Activated CD8-positive, alpha-beta memory T cell treated with anti-CD3 and anti-CD28 coated beads for 4 hours (primary cell): ENCODE measurements around the gene NLRP14.

Source experiments
- DNase-seq, 2 donors: peaks; one replicate each; pipeline ENCODE4 v3.0.0-alpha.2; 2020; ENCODE audit warnings: low read depth in 2 of 2

NLRP14 gene, protein sequence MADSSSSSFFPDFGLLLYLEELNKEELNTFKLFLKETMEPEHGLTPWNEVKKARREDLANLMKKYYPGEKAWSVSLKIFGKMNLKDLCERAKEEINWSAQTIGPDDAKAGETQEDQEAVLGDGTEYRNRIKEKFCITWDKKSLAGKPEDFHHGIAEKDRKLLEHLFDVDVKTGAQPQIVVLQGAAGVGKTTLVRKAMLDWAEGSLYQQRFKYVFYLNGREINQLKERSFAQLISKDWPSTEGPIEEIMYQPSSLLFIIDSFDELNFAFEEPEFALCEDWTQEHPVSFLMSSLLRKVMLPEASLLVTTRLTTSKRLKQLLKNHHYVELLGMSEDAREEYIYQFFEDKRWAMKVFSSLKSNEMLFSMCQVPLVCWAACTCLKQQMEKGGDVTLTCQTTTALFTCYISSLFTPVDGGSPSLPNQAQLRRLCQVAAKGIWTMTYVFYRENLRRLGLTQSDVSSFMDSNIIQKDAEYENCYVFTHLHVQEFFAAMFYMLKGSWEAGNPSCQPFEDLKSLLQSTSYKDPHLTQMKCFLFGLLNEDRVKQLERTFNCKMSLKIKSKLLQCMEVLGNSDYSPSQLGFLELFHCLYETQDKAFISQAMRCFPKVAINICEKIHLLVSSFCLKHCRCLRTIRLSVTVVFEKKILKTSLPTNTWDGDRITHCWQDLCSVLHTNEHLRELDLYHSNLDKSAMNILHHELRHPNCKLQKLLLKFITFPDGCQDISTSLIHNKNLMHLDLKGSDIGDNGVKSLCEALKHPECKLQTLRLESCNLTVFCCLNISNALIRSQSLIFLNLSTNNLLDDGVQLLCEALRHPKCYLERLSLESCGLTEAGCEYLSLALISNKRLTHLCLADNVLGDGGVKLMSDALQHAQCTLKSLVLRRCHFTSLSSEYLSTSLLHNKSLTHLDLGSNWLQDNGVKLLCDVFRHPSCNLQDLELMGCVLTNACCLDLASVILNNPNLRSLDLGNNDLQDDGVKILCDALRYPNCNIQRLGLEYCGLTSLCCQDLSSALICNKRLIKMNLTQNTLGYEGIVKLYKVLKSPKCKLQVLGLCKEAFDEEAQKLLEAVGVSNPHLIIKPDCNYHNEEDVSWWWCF

DNA sequence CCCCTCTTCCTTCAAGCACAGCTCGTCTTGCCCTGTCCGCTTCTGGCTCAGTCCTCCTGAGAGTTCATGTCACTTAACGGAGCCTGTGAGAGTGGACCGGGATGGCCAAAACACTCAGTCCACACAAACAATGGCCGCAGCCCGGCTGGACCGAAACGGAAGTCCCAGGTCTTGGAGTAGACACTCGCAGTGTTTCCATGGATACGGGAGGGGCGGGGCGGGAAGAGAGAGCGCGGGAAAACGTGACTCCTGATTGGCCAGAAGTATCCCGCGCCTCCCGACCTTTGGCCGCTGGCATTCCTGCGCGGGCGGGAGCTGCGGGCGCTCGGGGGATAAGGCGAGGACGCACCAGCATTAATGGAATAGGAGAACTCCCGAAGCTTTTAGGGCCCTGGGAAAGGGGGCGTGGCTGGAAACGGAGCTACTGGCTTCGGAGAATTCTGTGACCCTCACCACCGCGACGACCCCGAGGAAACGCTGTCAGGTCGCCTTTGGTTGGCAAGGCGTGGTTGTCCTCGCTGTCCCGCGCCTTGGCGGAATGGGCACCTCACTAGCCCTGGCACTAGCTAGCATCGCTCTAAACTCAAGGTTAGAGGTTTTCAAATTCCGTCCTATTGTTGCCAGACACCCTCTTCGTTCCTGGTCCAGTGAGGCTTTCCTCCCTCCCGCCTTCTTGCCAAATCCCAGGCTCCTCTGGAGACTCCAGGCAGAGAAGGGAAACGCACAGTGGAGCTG lies at the start of gene NLRP14, which contains the start of gene ZNF214:
TSS of gene NLRP14 (plus strand) at position 297 of the 735 bp plus-strand sequence. CDS start 18,108 bp downstream, outside the sequence.
TSS of gene ZNF214 (minus strand) at position 164 of the 735 bp plus-strand sequence. CDS start 17,511 bp downstream, outside the sequence.
- no peak for DNase-seq

DNA sequence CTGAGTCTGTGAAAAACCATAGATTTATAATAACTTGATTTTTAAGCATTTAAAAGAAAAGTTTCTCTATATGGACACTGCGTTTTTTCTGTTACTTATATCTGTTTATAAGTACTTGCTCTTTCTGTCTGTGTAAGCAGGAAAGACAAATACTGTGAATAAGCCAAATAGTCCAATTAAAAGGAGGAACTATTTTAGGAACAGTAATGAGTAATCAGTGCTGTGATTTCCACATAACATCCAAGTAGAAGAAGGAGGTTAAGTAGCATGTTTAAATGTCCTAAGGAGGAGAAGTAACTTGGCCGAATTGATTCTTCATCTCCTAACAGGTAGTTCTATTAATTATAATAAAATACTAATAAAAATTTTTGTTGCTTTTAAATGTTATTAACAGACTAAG lies 40.9 kb upstream of the NLRP14 start:
- DNase-seq = no peak

DNA sequence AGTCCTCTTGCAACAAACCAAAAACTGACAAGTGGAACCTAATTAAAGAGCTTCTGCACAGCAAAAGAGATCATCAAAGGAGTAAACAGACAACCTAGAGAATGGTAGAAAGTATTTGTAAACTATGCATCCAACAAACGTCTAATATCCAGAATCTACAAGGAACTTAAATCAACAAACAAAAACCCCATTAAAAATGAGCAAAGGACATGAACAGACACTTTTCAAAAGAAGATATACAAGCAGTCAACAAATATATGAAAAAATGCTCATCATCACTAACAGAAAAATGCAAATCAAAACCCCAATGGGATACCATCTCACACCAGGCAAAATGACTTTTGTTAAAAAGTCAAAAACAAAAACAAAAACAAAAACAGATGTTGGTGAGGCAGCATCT lies 33.8 kb upstream of the NLRP14 start:
- no peak for DNase-seq

DNA sequence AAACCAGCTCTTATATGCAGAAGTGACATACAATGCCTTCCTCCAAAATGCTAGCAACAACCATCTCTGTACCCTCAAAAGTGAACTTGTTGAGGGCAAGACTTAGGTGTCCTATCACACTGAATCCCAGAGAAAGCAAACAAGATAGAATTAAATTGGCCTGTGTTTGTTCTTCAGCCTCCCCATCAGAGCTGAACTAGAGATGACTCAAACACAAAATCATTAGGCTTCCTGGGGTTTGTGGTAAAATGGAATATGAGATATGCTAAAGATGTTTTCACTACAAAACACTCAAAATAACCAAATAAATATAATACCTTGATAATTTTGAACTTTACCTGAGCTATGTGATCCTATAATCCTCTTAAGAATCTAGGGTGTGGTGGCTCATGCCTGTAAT lies 31.8 kb upstream of the NLRP14 start:
- DNase-seq = no peak

DNA sequence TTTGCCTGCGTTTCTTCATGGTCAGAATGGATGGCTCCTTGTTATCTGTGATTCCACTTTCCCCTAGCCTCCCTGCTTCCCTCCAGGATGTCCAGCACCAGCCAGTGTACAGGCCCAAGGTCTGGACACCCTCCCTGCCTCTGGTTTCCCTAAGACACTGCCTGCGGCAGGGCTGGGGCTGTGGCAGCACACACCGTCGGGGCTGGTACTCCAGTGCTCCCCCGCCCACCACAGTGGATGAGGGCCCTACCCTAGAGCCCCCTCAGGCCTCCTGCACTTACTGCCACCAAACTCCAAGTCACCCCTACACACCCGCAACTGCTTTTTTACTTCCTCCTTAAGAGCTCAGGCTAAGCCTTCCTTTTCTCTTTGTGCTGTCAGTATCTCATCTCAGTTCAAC lies 29.1 kb upstream of the NLRP14 start:
- DNase-seq = no peak

DNA sequence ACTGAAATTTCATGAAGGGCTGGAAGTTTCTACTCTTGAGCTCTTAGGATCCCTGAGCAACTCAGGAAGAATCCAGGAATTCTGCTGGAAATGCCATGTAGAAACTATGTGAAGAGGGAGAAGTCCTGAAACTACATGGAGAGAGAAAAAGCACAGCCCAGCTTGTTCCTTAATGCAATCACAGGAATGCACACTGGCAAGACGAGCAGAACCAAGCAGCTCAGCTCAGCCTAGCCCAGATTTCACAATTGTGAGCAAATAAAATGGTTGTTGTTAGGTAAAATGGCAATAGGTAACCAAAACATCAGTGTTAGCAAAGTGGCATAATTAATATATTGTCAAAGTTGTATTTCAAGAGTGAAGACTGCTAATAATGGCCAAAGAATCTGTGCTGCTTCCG lies 28.3 kb upstream of the NLRP14 start:
- DNase-seq = no peak

DNA sequence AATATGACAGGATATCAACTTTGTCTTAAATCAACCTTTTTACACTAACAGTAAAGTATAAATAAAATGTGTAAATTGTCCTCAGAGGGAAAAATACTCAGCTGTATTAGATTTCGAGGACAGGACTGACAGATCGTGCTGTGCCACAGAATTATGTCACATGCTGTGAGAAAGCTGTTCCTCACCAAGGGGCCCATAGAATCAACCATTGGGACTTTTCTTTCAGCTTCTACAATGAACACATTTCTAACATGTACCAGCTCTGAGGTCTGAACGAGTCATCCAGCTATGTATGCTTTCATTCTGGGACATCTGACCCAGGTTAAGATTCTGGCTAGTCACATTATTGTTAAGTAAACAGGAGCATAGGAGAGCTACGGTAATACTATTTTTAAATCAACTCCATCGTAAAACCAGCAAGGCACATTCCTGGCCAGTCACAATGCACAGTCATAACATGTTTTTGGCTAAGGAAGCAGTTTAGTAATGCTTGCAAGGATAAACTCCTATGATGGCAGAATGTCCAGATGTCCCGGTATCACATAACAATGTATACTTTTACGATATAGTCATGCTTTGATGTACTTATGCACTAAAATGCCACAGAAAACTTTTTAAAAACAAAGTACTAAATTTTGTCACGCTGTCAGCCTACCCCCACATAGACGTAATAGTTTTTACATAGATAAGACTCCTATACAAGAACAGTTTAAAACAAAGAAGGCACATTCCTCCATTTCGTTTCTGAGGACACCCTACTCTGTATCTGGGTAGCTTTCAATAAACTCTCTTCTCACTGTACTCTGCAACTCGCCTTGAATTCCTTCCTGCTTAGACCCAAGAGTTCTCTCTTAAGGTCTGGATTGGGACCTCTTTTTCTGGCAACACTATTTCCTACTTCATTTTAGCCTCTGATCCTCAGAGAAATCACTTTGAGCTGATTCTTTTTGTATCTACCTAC lies 27.5 kb upstream of the NLRP14 start:
- DNase-seq = no peak

DNA sequence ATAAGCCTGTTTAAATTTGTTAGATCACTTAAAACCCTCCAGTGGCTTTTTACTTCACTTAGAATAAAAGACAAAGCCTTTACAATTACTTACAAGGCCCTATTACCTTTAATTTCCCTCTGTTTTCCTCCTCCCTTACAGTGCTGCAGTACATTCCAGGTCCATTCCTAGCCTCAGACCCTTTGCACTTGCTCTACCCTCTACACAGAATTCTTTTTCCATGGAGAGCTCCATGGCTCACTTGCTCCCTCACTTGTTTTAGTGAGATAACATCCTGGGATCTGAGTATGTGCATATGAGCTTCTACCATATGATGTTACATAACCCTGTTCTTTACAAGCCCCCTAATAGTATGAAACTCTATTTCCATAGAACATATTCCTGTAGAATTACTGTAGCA lies 24.6 kb upstream of the NLRP14 start:
- DNase-seq = no peak

DNA sequence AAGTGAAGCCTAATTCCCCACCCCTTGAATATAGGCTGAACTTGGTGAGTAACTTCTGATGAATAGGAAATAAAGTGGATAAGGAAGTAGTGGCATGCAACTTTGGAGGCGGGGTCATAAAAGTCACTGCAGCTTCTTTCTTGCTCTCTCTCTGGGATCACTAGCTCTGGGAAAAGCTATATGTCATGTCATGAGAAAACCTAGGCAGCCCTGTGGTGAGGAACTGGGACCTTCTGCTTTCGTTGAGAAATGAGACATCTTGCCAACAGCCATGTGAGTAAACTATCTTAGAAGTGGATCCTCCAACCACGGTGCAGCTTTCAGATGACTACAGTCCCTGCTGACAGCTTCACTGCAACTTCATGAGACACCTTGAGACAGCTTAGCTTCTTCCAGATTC lies 15.8 kb upstream of the NLRP14 start:
- no peak for DNase-seq

DNA sequence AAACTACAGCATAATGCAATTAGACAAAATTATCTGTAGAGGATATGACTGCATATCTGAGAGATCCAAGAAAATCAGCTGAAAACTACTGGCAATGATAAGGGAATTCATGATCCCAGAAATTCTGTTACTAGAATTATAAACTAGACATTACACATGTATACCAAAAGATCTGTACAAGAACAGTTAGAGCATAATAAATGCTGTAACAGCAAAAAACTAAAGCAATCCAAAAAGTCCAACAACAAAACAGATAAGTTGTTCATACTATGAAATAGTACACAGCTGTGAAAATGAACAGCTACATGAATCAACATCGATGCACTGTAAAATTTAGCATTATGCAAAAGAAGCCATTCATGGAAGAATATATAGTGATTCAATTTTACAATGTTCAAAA lies 6.2 kb upstream of the NLRP14 start:
- no peak for DNase-seq

DNA sequence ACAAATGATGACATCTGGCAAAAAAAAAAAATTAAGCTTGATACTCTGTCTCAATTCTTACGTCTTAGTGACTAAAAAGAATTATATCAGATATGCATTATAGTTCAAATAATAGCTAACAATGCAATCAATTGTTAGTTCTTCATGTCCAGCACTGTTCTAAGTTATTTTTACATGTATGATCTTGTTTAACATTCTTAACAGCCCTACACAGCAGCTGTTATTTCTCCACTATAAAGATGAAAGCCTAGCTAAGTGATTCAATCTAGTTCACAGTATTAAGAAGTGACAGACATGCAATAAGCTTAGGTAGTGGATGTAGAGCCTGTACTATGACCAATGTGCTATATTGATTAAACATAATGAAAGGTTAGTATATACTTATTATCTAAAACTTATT lies 4.3 kb upstream of the NLRP14 start:
- DNase-seq = no peak

DNA sequence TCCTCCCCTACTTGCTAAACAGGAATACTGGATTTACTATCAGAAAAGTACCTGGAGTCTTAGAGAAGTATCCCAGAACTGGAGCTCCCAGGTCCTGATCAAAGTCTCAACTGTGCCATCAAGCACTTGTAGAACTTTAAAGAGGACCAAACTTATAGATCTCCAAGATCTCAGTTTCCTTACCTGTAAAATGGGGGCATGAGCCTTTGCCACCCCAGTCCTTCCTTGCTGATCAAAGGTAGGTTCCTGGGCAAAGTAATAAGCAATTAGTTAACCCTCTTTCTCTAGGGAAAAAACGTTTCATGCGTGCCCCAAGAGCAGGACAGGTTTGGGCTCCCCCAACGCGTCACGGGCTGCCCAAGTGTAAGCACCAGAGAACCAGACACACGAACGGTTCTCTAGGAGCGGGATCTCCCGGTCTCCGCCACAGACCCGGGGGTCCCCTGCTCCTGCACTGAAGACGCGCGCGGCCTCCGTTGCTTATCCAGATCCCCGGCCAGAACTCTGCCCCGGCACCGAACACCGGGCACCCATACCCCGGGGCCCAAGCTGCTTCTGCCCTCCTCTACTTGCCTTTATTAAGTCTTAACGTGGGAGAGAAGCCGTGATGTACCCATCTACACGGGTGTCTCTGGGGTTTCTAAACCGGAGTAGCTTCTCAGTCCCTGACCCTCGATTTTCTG lies 638 bp upstream of the NLRP14 start:
- DNase-seq = no peak

DNA sequence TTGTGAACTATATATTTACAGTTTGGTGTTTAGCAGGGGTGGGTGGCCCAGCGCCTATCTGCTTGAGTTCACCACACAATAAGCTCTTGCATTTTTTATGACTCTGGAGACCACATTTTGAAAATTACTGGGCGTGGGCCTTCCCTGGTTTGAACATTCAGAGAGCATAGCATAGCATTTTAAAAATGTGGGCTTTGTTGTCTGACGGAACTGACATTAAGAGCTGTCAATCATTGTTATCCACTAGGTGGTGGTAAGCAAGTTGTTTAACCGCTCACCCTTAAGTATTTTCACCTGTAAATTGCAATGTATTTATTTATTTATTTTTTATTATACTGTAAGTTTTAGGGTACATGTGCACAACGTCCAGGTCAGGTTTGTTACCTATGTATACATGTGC lies 1.0 kb downstream of the NLRP14 start:
- DNase-seq = no peak

DNA sequence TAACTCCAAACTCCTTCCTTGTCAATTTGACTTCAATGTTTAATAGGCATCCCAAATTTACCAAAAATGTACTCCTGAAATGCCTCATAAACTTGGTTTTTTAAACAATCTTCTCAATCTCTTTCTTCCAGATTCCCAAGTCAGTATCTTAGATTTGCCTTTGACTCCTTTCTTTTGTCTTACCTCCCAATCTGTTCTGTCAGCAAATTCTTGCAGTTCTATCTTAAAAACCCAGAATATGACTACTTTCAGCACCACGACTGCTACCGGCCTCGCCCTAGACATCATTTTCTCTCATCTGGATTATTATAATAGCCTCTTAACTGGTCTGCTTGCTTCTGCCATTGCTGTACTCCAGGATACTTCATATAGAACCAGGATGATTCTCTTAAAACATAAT lies 7.9 kb downstream of the NLRP14 start:
- DNase-seq = no peak

DNA sequence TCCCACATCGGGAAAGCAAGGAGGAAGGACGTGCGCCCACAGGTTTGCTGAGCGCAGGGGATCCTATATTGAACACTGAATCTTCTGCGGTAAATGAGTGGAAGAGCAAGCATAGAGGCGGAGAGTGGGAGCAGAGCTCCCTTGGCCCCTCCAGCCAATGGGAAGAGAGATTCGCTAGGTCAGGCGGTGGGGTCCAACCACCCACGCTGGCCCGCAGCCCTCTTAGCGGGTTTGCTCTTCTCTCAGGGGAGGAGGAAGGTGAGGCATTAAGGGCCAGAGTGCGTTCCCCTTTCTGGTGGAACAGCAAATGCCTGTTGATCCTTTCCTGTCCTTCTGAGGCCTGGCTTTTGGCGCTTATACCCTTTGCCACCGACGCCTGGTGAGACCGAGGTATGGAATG lies 10.6 kb downstream of the NLRP14 start:
- no peak for DNase-seq

DNA sequence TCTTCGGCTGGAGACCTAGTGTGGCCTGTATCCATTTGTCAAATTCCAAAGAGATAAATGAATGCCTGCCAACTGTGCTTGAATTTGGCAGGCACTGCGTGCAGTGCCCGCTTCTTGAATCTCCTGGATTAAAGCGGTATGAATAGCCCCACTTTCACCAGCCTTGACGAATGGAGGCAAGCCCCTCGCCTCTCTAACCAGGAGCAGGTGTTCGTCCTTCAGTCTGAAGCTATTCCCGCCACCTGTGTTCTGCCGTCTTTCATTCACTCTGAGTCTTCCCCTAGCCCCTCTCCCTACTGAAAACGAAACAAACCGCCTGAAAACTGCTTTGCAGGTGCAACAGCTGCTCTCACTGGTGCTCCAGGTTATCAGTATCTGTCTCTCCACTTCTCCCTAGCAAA lies 11.2 kb downstream of the NLRP14 start:
- DNase-seq = no peak

DNA sequence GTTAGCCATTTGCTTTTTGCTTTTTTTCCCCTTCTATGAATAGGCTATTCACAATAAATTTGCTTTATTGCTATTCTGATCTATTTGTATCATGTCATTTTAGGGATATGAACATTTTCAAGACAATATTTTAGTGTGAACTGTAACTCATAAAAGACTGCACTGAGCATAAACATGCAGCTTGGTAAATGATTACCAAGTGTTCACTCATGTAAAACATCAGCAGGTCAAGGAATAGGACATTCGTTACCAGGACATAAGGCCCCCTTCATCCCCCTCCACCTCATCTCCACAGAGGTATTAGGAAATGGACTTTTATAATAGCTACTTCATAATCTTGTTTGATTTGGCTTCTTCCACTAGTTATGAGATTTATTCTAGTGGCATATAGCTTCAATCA lies 12.4 kb downstream of the NLRP14 start:
- no peak for DNase-seq

DNA sequence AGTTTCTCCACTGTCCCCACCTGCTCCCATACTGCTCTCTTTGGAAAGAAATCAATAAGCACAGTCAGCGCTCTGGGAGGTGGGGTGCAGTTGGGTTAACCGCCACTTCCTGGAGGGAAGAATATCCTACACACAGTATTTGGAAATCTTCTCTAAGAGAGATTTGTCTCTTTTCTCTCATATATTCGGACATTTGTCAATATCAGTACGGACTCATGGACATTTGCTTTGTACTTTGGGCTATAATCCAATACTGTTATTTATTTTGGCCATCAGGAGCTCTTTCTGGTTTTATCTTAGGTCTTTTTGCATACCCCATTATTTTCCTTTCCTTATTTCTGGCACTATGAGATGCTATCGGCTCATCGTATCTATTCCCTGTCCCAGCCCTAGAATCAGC lies 13.7 kb downstream of the NLRP14 start:
- no peak for DNase-seq

DNA sequence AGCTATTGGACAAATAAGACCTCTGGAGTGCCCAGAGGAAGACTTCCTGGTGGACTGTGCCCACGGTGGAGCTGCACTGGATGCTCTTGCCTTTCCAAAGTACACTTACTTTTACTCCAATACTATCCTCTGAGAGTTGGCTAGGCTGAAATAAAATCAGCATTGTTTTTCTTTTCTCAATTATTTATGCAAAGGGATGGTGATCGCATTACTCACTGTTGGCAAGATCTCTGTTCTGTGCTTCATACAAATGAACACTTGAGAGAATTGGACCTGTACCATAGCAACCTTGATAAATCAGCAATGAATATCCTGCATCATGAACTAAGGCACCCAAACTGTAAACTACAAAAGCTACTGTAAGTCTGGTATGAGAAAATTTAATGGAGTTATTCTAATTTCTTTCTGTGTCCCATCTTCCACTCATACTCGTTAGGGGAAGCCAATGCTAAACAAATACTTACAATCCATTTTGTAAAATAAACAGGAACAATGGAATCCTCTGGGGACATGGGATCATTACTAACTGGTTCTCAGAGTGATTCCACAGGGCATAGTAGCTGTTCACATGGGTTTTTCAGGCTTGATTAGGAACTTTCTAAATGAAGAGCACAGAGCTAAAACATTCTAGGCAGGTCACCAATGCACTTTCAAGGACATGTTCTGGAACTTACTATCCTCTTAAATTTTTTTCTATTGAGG lies 26.3 kb downstream of the NLRP14 start:
- DNase-seq = no peak
